WTC11 (cell line): ENCODE measurements around the gene TRIOBP. TPM values are rescaled to one million over a fixed set of nuclear protein-coding genes. Genes with fewer than 3 reads are reported as not detected.
A peak's percentile ranks its signal among the peaks of the same experiment; 100 is the strongest.

ENCODE experiments used
- ATAC-seq: fragments of 200-7000 bp; cut with Tn5 transposase; 2 replicates; pipeline ENCODE4 v1.10.0; 2021; ENCODE audit warnings: mild to moderate bottlenecking, moderate library complexity
- CTCF ChIA-PET: fragments of 300-600 bp; sonication (Branson Sonifier 250); formaldehyde crosslinking; loops from one replicate; lab custom pipeline; 2021; ENCODE audit warnings: antibody characterized with exemption; lab: Charles Lee
- POLR2A ChIA-PET: fragments of 350-600 bp; sonication (Branson Sonifier 250); formaldehyde crosslinking; loops from one replicate; lab custom pipeline; 2021; ENCODE audit warnings: antibody characterized with exemption; lab: Charles Lee
- DNase-seq: peaks from one replicate; pipeline ENCODE4 v3.0.0; 2021; ENCODE audit warnings: low spot score
- H3K27ac Mint-ChIP-seq: 2 replicates; pipeline ENCODE4 v1.8.0; 2021; ENCODE audit warnings: mixed read lengths
- H3K27me3 Mint-ChIP-seq: 2 replicates; pipeline ENCODE4 v1.8.0; 2021; ENCODE audit warnings: low read depth, mild to moderate bottlenecking, moderate library complexity, mixed read lengths
- H3K36me3 Mint-ChIP-seq: 2 replicates; pipeline ENCODE4 v1.8.0; 2021; ENCODE audit warnings: mixed read lengths
- H3K4me1 Mint-ChIP-seq: 2 replicates; pipeline ENCODE4 v1.8.0; 2022; ENCODE audit warnings: mixed read lengths
- H3K4me3 Mint-ChIP-seq: 2 replicates; pipeline ENCODE4 v1.8.0; 2021; ENCODE audit warnings: mild to moderate bottlenecking, moderate library complexity, mixed read lengths
- H3K9me3 Mint-ChIP-seq: 2 replicates; pipeline ENCODE4 v1.8.0; 2021; ENCODE audit warnings: mixed read lengths
- AR ChIP-seq: fragments of 250-450 bp; sonication (Bioruptor Pico); IDR thresholded peaks from 2 replicates; pipeline ENCODE4 v1.9.0; 2021; ENCODE audit warnings: mild to moderate bottlenecking
- E2F1 ChIP-seq: sonication (generic); formaldehyde crosslinking; IDR thresholded peaks from 2 replicates; pipeline ENCODE4 v1.8.0; 2022; ENCODE audit warnings: mild to moderate bottlenecking, missing genetic modification reagents
- ERG ChIP-seq: fragments of 250-450 bp; sonication (Bioruptor Pico); IDR thresholded peaks from 2 replicates; pipeline ENCODE4 v1.8.0; 2021; ENCODE audit warnings: mild to moderate bottlenecking
- FOXP4 ChIP-seq: sonication (generic); formaldehyde crosslinking; IDR thresholded peaks from 2 replicates; pipeline ENCODE4 v1.8.0; 2022; ENCODE audit warnings: mild to moderate bottlenecking, missing genetic modification reagents
- MAX ChIP-seq: sonication (generic); formaldehyde crosslinking; IDR thresholded peaks from 2 replicates; pipeline ENCODE4 v1.8.0; 2022; ENCODE audit warnings: mild to moderate bottlenecking, missing genetic modification reagents
- NFE2L1 ChIP-seq: sonication (generic); formaldehyde crosslinking; IDR thresholded peaks from 2 replicates; pipeline ENCODE4 v1.8.1; 2023; ENCODE audit warnings: missing genetic modification reagents
- PRDM15 ChIP-seq: sonication (generic); formaldehyde crosslinking; IDR thresholded peaks from 2 replicates; pipeline ENCODE4 v1.8.0; 2022; ENCODE audit warnings: missing genetic modification reagents
- SMAD3 ChIP-seq: sonication (generic); formaldehyde crosslinking; IDR thresholded peaks from 2 replicates; pipeline ENCODE4 v1.8.0; 2022; ENCODE audit warnings: missing genetic modification reagents, mild to moderate bottlenecking, borderline replicate concordance
- SMAD4 ChIP-seq: sonication (generic); formaldehyde crosslinking; IDR thresholded peaks from 2 replicates; pipeline ENCODE4 v1.8.0; 2022; ENCODE audit warnings: mild to moderate bottlenecking, missing genetic modification reagents
- TEAD1 ChIP-seq: sonication (generic); formaldehyde crosslinking; IDR thresholded peaks from 2 replicates; pipeline ENCODE4 v1.8.0; 2022; ENCODE audit warnings: mild to moderate bottlenecking, missing genetic modification reagents
- TEAD4 ChIP-seq: sonication (generic); formaldehyde crosslinking; IDR thresholded peaks from 2 replicates; pipeline ENCODE4 v1.8.0; 2022; ENCODE audit warnings: mild to moderate bottlenecking, missing genetic modification reagents
- USF1 ChIP-seq: sonication (generic); formaldehyde crosslinking; IDR thresholded peaks from 2 replicates; pipeline ENCODE4 v1.8.0; 2022; ENCODE audit warnings: mild to moderate bottlenecking, missing genetic modification reagents
- ZBTB43 ChIP-seq: sonication (generic); formaldehyde crosslinking; IDR thresholded peaks from 2 replicates; pipeline ENCODE4 v1.8.1; 2023; ENCODE audit warnings: mild to moderate bottlenecking, missing genetic modification reagents
- ZNF219 ChIP-seq: sonication (generic); formaldehyde crosslinking; IDR thresholded peaks from 2 replicates; pipeline ENCODE4 v1.8.0; 2023; ENCODE audit warnings: missing genetic modification reagents, mild to moderate bottlenecking, borderline replicate concordance
- ZNF317 ChIP-seq: sonication (generic); formaldehyde crosslinking; IDR thresholded peaks from 2 replicates; pipeline ENCODE4 v1.8.1; 2023; ENCODE audit warnings: low read depth, mild to moderate bottlenecking, moderate library complexity, missing genetic modification reagents, borderline replicate concordance
- ZNF416 ChIP-seq: fragments of 250-450 bp; sonication (Bioruptor Pico); IDR thresholded peaks from 2 replicates; pipeline ENCODE4 v1.9.0; 2021; ENCODE audit warnings: mild to moderate bottlenecking, inconsistent platforms
- ZNF671 ChIP-seq: fragments of 250-450 bp; sonication (Bioruptor Pico); IDR thresholded peaks from 2 replicates; pipeline ENCODE4 v1.8.0; 2021; ENCODE audit warnings: mild to moderate bottlenecking
- ZSCAN18 ChIP-seq: fragments of 250-450 bp; sonication (Bioruptor Pico); IDR thresholded peaks from 2 replicates; pipeline ENCODE4 v2.1.2; 2022; ENCODE audit warnings: mild to moderate bottlenecking, moderate library complexity
- total RNA-seq: library from RNA; stranded (reverse); gene quantifications from 3 replicates; pipeline ENCODE4 v1.2.3, GENCODE V29; 2021

TRIOBP gene
- total RNA-seq, 1 experiment from 2014 or later, result 54.0 TPM

GRCh38 chr22:37804881-37805809 is 108.3 kb downstream of the TRIOBP start (continued):
- TF ChIP-seq ZNF416 (CRISPR knock-in tag), result peak; percentile 5; the same call in 1 of the 2 replicates
- 0 out of 2 replicates have a peak, but pooled peaks have one; percentile 32 for TF ChIP-seq FOXP4 (CRISPR knock-in tag)
- TF ChIP-seq USF1 (CRISPR knock-in tag), result peak; percentile 41; the same call in 1 of the 2 replicates
- TF ChIP-seq NFE2L1 (CRISPR knock-in tag), result 0 out of 2 replicates have a peak, but pooled peaks have one; percentile 34
- TF ChIP-seq AR (CRISPR knock-in tag), result no peak
- TF ChIP-seq ZNF219 (CRISPR knock-in tag), result 0 out of 2 replicates have a peak, but pooled peaks have one; percentile 11
- TF ChIP-seq ZBTB43, result 0 out of 2 replicates have a peak, but pooled peaks have one; percentile 23
- TF ChIP-seq ZNF317, result peak; percentile 47; the same call in 1 of the 2 replicates
- 0 out of 2 replicates have a peak, but pooled peaks have one; percentile 44 for TF ChIP-seq SMAD3 (CRISPR knock-in tag)
- no peak for TF ChIP-seq ZNF671 (CRISPR knock-in tag)
- no peak for TF ChIP-seq SMAD4 (CRISPR knock-in tag)
- TF ChIP-seq TEAD1 (CRISPR knock-in tag), result peak; percentile 22; the same call in 1 of the 2 replicates
- peak; percentile 72 for TF ChIP-seq MAX
- TF ChIP-seq TEAD4 (CRISPR knock-in tag), result no peak

- peak overlapping the region; percentile 12; the same call in 1 of the 2 replicates for H3K27ac Mint-ChIP-seq
- no peak for TF ChIP-seq PRDM15 (CRISPR knock-in tag)
- TF ChIP-seq E2F1 (CRISPR knock-in tag), result no peak
- TF ChIP-seq ZSCAN18, result no peak
- TF ChIP-seq ERG (CRISPR knock-in tag), result no peak
These were observed 109.0 kb downstream of the TRIOBP start for GRCh38 chr22:37805810-37806277.

More at GRCh38 chr22:37805810-37806277, 109.0 kb downstream of the TRIOBP start:
- CTCF ChIA-PET, result interaction anchor here (1.1 kb wide), 1 partner anchor 12 kb away, joined by 5 read pairs; no protein-coding TSS in a partner anchor
- DNase-seq (no peak), ATAC-seq (no peak)
- H3K4me3 Mint-ChIP-seq, result peak overlapping the region; percentile 84
- no peaks in the 10 kb centered on the region for H3K36me3 Mint-ChIP-seq
- H3K9me3 Mint-ChIP-seq, result no peaks in the 10 kb centered on the region
- POLR2A ChIA-PET, result interaction anchor here (0.6 to 1.1 kb wide), 3 partner anchors 12 to 62 kb away, joined by 5 to 6 read pairs (median 5); partner anchors contain the start of gene ANKRD54
- H3K4me1 Mint-ChIP-seq, result peaks cover 41% of the 10 kb centered on the region
- peaks cover 70% of the 10 kb centered on the region for H3K27me3 Mint-ChIP-seq
